ENCODE data around the gene CNNM3.
"Not testable (repeated sequence)": the region's sequence is repeated elsewhere in the genome, so short reads cannot be mapped to it uniquely, and the experiment has no call there.

CNNM3 gene

GRCh38 chr2:96816127-96816835, at the start of gene CNNM3:
CNNM3 (plus strand) TSS chr2:96816268; CDS start chr2:96816278, 10 bp downstream.
- DNase-seq (ENCODE audit: low spot score), result peak; percentile 98

DNA sequence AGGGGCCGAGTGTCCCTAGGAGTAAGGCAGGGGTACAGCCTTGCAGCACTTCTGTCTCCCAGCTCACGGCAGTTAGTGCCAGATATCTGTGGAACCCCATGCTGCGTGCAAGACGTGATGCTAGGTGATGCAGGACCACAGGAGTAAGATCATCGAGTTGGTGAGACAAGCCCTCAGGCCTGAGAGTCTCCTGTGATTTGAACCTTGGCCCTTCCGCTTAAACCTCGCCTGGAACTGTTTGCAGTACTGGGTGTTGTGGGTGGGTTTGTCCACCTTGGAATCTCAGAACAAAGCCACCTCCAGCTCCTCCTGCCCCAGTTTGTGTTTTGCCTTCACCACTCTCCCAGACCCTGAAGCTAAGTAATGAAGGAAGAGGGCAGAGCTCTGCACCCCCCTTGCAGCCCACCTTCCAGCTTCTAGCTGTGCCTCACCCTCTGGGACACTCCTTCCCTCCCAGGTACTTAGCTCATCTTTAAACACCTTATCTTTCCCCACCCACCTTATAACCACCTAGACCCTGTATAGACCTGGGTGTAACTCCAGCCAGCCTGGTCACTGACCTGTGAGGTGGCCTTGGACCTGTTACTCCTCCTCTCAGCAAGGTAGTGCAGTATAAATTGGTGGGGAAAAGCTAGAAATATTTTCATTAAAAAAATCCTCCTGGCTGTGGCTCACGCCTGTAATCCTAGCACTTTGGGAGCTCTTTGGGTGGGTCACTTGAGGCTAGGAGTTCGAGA, 48.8 kb upstream of the CNNM3 start:
- DNase-seq (ENCODE audit: low spot score), result no peak

- DNase-seq (ENCODE audit: low spot score), result no peak
Measured at GRCh38 chr2:96768083-96768561, 47.9 kb upstream of the CNNM3 start.

- DNase-seq (ENCODE audit: low spot score), result no peak
Measured at GRCh38 chr2:96769814-96770213, 46.3 kb upstream of the CNNM3 start.

DNA sequence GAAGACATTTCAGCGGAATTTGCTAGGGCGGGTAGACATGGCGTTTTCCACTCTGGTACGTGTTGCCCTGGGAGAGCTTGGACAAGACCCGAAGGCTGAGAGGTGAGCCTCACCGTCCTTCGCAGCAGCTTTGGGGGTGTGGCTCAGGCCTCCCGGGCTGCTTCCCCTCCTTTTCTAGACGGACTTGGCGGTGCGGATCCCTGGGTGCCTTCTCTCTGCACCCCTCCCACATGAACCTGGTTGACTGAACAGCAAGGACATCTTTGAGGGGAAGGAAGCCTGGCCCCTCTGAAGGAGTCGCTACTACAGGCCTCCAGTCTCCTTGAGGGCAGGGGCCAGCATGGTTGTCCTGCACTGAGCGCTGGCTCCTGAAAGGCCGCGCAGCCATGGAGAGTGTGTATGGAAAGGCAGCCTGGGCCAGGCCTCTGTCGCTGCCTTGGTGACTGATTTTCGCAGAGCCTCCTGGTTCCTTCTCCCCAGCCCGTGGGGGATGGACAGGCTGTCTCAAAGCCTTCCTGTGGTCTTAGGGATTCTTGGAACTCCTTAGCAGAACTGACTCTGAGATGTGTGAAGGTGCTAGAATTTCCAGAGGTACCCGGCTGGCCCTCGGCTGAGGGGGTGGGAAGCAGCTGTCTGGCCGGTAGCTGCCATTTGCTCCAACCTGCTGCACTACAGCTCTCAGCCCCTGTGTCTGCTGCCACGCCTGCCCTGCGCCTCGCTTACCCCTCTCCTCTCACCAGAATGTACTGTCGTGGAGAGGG, 45.4 kb upstream of the CNNM3 start:
- DNase-seq (ENCODE audit: low spot score), result no peak

GRCh38 chr2:96771796-96772618, 44.1 kb upstream of the CNNM3 start:
- no peak for DNase-seq (ENCODE audit: low spot score)

DNA sequence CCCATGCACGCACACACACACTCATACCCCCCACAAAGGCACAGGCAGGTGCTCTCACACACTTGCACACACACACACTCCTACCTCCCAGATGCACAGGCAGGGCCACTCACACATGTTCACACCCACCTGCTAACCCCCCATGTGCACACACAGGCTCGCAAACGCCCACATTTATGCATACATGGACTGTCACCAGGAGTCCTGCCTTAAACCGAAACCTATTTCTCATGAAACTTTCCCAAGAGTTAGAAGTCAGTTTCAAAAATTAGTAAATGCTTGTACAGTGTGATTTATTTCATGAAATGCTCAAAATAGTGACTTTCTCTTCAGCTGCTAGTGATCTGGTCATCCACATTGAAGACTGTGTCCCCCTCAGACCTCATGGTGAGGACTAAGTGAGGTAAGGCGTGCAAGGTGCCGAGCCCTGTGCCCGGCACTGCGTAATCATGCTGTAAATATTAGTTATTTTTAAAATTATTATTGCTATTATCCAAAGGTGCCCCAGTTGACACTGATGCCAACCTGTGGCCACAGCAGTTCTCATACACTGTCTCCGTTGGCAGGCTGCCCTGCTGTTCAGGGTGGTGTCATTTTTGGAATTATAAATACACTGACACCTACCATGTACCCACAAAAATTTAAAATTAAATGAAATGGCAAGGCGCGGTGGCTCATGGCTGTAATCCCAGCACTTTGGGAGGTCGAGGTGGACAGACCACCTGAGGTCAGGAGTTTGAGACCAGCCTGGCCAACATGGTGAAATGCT, 43.0 kb upstream of the CNNM3 start:
- no peak for DNase-seq (ENCODE audit: low spot score)

GRCh38 chr2:96773922-96774321, 42.1 kb upstream of the CNNM3 start:
- DNase-seq (ENCODE audit: low spot score), result no peak

- no peak for DNase-seq (ENCODE audit: low spot score)
Measured at GRCh38 chr2:96775160-96775559, 40.9 kb upstream of the CNNM3 start.

GRCh38 chr2:96783388-96783787, 32.7 kb upstream of the CNNM3 start:
- DNase-seq (ENCODE audit: low spot score), result no peak

GRCh38 chr2:96787411-96787810, 28.7 kb upstream of the CNNM3 start:
- DNase-seq (ENCODE audit: low spot score), result no peak

DNA sequence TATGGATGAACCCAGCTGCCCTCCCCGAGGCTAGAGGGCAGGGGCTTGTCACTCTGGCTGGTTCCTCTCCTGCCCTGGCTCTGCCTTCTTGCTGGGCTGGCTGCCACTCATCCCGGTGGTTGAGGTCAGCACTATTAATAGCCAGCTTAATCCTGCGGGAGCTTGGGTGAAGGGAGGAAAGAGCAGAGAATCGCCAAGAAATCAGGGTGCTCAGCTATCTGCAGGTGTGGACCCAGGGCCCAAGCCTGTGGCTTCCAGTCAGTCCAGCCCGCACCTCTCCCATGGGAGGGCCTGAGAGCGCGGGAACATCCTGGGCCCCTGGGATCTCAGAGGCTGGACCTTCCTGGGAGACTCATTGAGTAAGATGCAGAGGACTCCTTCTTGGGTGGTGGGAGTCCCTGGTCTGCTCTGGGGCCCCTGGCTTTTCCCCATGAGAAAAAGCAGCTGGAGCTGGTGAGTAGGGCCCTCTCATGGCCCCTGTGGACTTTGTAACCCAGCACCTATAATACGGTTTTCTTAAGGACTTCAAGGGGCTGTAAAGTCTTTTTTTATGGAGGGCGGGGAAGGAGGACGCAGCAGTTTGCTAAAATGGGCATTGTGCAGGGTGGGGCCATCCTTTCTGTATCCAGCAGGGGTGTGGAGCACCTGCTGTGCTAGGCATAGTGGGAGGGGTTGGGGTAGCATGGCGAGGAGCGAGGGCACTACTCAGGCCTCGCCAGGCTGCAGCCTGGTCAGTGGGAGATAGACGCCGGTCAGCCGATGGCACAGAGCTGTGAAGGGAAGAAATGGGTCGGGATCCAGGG, 27.4 kb upstream of the CNNM3 start:
- no peak for DNase-seq (ENCODE audit: low spot score)

DNA sequence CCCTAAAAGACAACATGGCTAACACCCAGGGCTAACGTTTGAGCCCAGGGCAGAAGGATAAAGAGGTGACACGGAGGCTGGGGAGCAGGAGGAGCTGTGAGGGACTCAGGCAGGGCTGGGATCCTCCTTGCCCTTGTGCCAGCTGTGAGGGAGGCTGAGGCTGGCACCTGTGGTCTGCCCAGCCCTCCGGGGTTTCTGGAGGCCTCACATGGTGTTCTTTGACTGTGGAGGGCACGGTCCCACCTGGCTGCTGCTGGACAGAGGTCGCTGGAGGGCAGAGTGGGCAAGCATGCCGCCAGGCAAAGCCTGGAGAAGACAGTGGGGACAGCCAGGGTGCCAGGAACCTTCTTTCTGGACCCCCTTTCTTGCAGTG, 26.8 kb upstream of the CNNM3 start:
- no peak for DNase-seq (ENCODE audit: low spot score)

GRCh38 chr2:96792772-96793749, 23.0 kb upstream of the CNNM3 start:
- DNase-seq (ENCODE audit: low spot score), result no peak

DNA sequence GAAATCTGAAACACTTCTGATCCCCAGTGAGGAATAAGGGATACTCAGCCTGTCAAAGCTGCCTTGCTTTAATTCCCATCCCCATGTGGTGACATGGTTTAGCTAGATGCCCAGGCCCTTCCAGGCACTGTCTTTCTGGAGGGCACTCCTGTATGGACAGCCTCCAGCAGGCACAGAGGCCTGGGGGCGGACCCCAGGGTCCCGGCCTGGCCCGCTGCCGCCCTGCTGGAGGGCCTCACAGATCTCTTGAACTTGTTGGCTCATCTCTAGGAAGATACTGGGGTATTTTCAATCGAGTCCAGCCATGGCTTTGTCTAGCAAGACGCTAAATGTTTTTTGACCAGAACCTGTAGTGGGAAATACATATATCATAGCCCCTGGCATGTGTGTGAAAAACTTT, 21.0 kb upstream of the CNNM3 start:
- no peak for DNase-seq (ENCODE audit: low spot score)

DNA sequence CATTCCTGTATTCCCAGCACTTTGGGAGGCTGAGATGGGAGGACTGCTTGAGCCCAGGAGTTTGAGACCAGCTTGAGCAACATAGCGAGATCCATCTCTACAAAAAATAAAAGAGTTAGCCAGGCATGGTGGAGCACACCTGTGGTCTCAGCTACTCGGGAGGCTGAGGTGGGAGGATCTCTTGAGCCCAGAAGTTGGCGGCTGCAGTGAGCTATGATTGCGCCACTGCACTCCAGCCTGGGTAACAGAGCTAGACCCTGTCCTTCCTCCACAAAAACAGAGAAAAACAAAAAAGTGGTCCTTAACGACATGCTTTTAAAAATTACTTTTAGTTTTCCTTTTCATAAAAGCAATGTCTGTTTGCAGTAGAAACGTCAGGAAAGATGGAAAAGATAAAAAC, 19.6 kb upstream of the CNNM3 start:
- not testable (repeated sequence) for DNase-seq (ENCODE audit: low spot score)

GRCh38 chr2:96797066-96797625, 18.9 kb upstream of the CNNM3 start:
- no peak for DNase-seq (ENCODE audit: low spot score)

GRCh38 chr2:96798733-96799622, 17.1 kb upstream of the CNNM3 start:
- no peak for DNase-seq (ENCODE audit: low spot score)

Measured in left forelimb (tissue), 1 donor.